Suprapubic skin (tissue), 4 donors: ENCODE measurements around the gene MED27. TPM values are rescaled to one million over a fixed set of nuclear protein-coding genes. Genes with fewer than 3 reads are reported as not detected.
A peak's percentile ranks its signal among the peaks of the same experiment; 100 is the strongest.

Source experiments
- DNase-seq, 2 donors: peaks; one replicate each; pipeline ENCODE4 v3.0.0-alpha.2; 2019; ENCODE audit warnings: low spot score in 2 of 2
- H3K27ac ChIP-seq: fragments of 200-600 bp; sonication (generic); one replicate; pipeline ENCODE4 v1.5.1; 2019
- H3K27me3 ChIP-seq: fragments of 200-600 bp; sonication (generic); one replicate; pipeline ENCODE4 v1.5.1; 2019
- H3K36me3 ChIP-seq: fragments of 200-600 bp; sonication (generic); one replicate; pipeline ENCODE4 v1.5.1; 2019
- H3K4me1 ChIP-seq: fragments of 200-600 bp; sonication (generic); one replicate; pipeline ENCODE4 v1.5.1; 2019
- H3K4me3 ChIP-seq: fragments of 200-600 bp; sonication (generic); one replicate; pipeline ENCODE4 v1.5.1; 2019; ENCODE audit warnings: mild to moderate bottlenecking
- H3K9me3 ChIP-seq: fragments of 200-600 bp; sonication (generic); one replicate; pipeline ENCODE4 v1.5.1; 2019
- CTCF ChIP-seq, 2 donors: fragments of 200-600 bp in 1 of 2; fragments of 450-650 bp in 1 of 2; sonication (generic) in 1 of 2; IDR thresholded peaks; one replicate each; pipeline ENCODE4 v1.5.1; 2016 to 2019; ENCODE audit warnings: antibody characterized with exemption in 2 of 2, mild to moderate bottlenecking in 1 of 2, moderate library complexity in 1 of 2
- EP300 ChIP-seq: sonication (generic); formaldehyde crosslinking; IDR thresholded peaks from one replicate; pipeline ENCODE4 v1.6.1; 2017; ENCODE audit warnings: antibody characterized with exemption
- POLR2A ChIP-seq, 2 donors: fragments of 450-650 bp; IDR thresholded peaks; one replicate each; pipeline ENCODE4 v1.6.1; 2017; ENCODE audit warnings: antibody characterized with exemption in 2 of 2, mild to moderate bottlenecking in 2 of 2, moderate library complexity in 2 of 2
- POLR2AphosphoS5 ChIP-seq, 3 donors: sonication (generic); formaldehyde crosslinking; IDR thresholded peaks; one replicate each; pipeline ENCODE4 v1.6.1; 2017; ENCODE audit warnings: antibody characterized with exemption in 3 of 3
- WGBS: methylation state at CpG from one replicate; pipeline ENCODE4 v1.1.5; 2018; 5-methylcytosine and 5-hydroxymethylcytosine counted together
- total RNA-seq, 4 donors: library from RNA; depleted of rRNA; stranded (reverse); fragments of >200 nt; gene quantifications; one replicate each; pipeline ENCODE4 v1.1.0, GENCODE V29; 2016

Gene MED27
- 10 to 100 TPM; 12.6 to 20.3 (median 16.0) TPM for total RNA-seq

GRCh38 chr9:132079391-132080091 lies at the start of gene MED27:
Gene MED27, minus strand, starts transcription at chr9:132079867. Its CDS starts 23 bp downstream, at chr9:132079844.
- no peaks in the 10 kb centered on the region for H3K9me3 ChIP-seq
- H3K36me3 ChIP-seq: peaks cover 13% of the 10 kb centered on the region
- H3K4me1 ChIP-seq: peaks cover 21% of the 10 kb centered on the region
- 0% methylated on average over 37 of the region's 41 CpGs for whole genome bisulfite sequencing
- TF ChIP-seq POLR2AphosphoS5 (IDR thresholded peaks at IDR 0.05) (peak in 1 of 3 donors; percentile 16), POLR2A (IDR thresholded peaks at IDR 0.05) (no peak)
- H3K27me3 ChIP-seq: peaks cover 3% of the 10 kb centered on the region
- peak; percentile 93 to 95 for DNase-seq
- H3K27ac ChIP-seq: peak within 1 kb of the TSS; percentile 55
- H3K4me3 ChIP-seq: peak within 1 kb of the TSS; percentile 70

GRCh38 chr9:132127888-132128534 lies 48.3 kb upstream of the MED27 start:
- H3K27me3 ChIP-seq: peaks cover 92% of the 10 kb centered on the region
- no peaks in the 10 kb centered on the region for H3K36me3 ChIP-seq
- DNase-seq: no peak
- H3K4me1 ChIP-seq: no peaks in the 10 kb centered on the region
- no peaks in the 10 kb centered on the region for H3K9me3 ChIP-seq
- WGBS: 67% methylated on average over 15 of the region's 15 CpGs
- TF ChIP-seq POLR2A (IDR thresholded peaks at IDR 0.05): no peak
- TF ChIP-seq EP300: no peak
- no peak for TF ChIP-seq POLR2AphosphoS5 (IDR thresholded peaks at IDR 0.05)
- TF ChIP-seq CTCF (IDR thresholded peaks at IDR 0.05): no peak
- no peak overlapping the region for H3K4me3 ChIP-seq
- H3K27ac ChIP-seq: no peak overlapping the region

DNA sequence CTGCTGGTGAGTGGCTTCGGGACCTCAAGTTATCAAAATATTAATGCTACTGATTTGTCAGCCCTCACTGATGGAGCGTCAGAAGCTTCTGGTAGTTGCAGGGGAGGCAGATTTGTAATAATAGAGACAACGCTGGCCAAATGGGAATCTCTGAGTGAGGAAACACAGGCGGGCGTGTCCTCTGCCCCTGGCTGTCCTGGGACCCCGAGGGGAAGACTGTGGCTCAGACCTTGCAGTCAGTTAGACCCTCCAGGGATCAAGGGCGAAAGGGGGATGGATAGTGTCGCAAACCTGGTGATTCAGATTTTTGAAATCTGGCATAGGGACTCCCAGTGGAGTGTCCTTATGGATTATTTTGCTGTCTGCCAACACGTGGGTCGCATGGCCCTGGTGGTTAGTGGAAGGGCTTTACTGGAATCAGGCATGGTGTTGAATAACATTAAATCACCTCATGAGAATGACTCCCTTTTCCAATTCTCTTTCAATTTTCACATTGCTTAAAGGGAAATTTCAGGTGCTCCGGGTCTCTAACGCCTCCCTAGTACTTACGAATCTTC lies 47.1 kb upstream of the MED27 start:
- H3K36me3 ChIP-seq: no peaks in the 10 kb centered on the region
- no peak overlapping the region for H3K4me3 ChIP-seq
- H3K4me1 ChIP-seq: no peaks in the 10 kb centered on the region
- H3K27ac ChIP-seq: no peak overlapping the region
- 61% methylated on average over 13 of the region's 13 CpGs for WGBS
- peaks cover 93% of the 10 kb centered on the region for H3K27me3 ChIP-seq
- TF ChIP-seq EP300 (no peak), POLR2A (IDR thresholded peaks at IDR 0.05) (no peak), POLR2AphosphoS5 (IDR thresholded peaks at IDR 0.05) (no peak), CTCF (IDR thresholded peaks at IDR 0.05) (no peak)
- no peaks in the 10 kb centered on the region for H3K9me3 ChIP-seq
- no peak for DNase-seq

DNA sequence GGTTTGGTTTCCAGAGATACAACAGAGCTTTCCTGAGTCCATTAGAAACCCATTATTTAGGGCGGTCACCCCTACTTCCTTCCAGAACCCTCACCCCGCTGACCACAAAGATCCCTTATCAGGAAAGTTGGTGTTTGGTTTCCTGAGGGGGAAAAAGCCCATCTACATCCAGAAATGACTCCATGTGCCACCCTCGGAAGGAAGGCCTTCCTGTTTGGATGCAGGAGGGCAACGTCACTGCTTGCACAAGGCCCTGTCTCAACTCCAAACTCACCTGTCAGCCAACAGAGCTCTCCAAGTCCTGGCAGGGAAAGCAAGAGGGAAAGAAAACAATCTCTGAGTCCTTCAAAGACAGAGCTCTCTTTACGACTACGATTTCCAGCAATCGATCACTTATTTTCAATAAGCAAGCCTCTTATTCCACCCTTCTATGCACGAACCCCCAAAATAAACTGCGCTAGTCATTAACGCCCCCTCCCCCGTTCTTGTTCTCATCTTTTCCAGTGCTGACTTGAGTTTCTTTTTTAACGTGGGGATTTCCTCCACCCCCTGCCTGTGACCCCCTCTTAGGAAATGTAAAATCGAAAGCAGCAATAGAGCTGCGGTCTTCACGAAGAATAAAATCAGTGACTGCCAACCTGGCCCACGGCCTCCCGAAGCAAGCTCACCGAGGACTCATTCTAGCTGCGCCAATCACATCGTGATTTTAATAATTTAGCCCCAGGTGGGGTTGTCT lies 46.4 kb upstream of the MED27 start:
- H3K9me3 ChIP-seq: no peaks in the 10 kb centered on the region
- H3K27me3 ChIP-seq: peaks cover 91% of the 10 kb centered on the region
- 47% methylated on average over 20 of the region's 20 CpGs for WGBS
- TF ChIP-seq POLR2AphosphoS5 (IDR thresholded peaks at IDR 0.05): no peak
- no peak for TF ChIP-seq CTCF (IDR thresholded peaks at IDR 0.05)
- no peak for TF ChIP-seq POLR2A (IDR thresholded peaks at IDR 0.05)
- TF ChIP-seq EP300: no peak
- no peak overlapping the region for H3K27ac ChIP-seq
- DNase-seq: no peak
- H3K4me3 ChIP-seq: no peak overlapping the region
- no peaks in the 10 kb centered on the region for H3K4me1 ChIP-seq
- no peaks in the 10 kb centered on the region for H3K36me3 ChIP-seq

DNA sequence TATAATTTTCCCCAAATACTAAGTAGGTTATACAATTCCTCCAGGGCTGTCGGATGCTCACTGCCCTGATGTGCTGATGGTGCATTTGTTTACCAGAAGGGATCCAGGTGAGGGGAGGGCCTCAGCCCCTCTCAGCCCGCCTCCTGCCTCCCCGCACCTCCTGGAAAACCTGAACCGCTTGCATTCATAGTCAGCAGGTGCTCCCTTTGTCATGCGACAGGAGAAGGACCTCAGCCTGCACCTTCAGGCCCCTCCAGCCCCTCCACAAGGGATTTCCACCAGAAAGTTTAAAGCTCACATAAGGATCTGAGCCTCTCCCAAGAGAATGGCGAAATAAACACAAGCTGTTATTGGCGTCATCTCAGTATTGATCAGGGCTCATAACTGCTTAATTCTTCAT lies 45.7 kb upstream of the MED27 start:
- no peaks in the 10 kb centered on the region for H3K36me3 ChIP-seq
- no peak overlapping the region for H3K27ac ChIP-seq
- no peaks in the 10 kb centered on the region for H3K4me1 ChIP-seq
- H3K27me3 ChIP-seq: peaks cover 91% of the 10 kb centered on the region
- 29% methylated on average over 7 of the region's 7 CpGs for WGBS
- no peak for DNase-seq
- H3K4me3 ChIP-seq: no peak overlapping the region
- TF ChIP-seq CTCF (IDR thresholded peaks at IDR 0.05): no peak
- no peak for TF ChIP-seq POLR2A (IDR thresholded peaks at IDR 0.05)
- no peak for TF ChIP-seq POLR2AphosphoS5 (IDR thresholded peaks at IDR 0.05)
- TF ChIP-seq EP300: no peak
- no peaks in the 10 kb centered on the region for H3K9me3 ChIP-seq
